Activated CD4-positive, alpha-beta T cell treated with anti-CD3 and anti-CD28 coated beads, Interleukin-2, amount 10 ng/mL, durations not matched to agents 24 days and 14 days (primary cell): Measurements from ENCODE around the gene SPATA21. TPM values are rescaled to one million over a fixed set of nuclear protein-coding genes. Genes with fewer than 3 reads are reported as not detected.

Experiments used
- DNase-seq: peaks from one replicate; pipeline ENCODE4 v3.0.0; 2022
- H3K27ac Mint-ChIP-seq: one replicate; pipeline ENCODE4 v1.8.0; 2022; ENCODE audit warnings: mild to moderate bottlenecking, mixed read lengths
- H3K27me3 Mint-ChIP-seq: one replicate; pipeline ENCODE4 v1.8.0; 2022; ENCODE audit warnings: mixed read lengths
- H3K36me3 Mint-ChIP-seq: one replicate; pipeline ENCODE4 v1.8.0; 2022; ENCODE audit warnings: low read depth, mild to moderate bottlenecking, mixed read lengths
- H3K4me1 Mint-ChIP-seq: one replicate; pipeline ENCODE4 v1.8.0; 2021; ENCODE audit warnings: mixed read lengths
- H3K4me3 Mint-ChIP-seq: one replicate; pipeline ENCODE4 v1.8.0; 2022; ENCODE audit warnings: mild to moderate bottlenecking, moderate library complexity, mixed read lengths
- H3K9me3 Mint-ChIP-seq: one replicate; pipeline ENCODE4 v1.8.0; 2021; ENCODE audit warnings: mixed read lengths
- intact Hi-C: fragments of 100-400 bp; cut with micrococcal nuclease; formaldehyde crosslinking; loops from one replicate; pipeline ENCODE4 v1.15.1; 2023
- total RNA-seq: library from RNA; stranded (reverse); gene quantifications from 2 replicates; pipeline ENCODE4 v1.2.3, GENCODE V29; 2022

Gene SPATA21
- total RNA-seq, 1 donor from 2014 or later = not detected

DNA sequence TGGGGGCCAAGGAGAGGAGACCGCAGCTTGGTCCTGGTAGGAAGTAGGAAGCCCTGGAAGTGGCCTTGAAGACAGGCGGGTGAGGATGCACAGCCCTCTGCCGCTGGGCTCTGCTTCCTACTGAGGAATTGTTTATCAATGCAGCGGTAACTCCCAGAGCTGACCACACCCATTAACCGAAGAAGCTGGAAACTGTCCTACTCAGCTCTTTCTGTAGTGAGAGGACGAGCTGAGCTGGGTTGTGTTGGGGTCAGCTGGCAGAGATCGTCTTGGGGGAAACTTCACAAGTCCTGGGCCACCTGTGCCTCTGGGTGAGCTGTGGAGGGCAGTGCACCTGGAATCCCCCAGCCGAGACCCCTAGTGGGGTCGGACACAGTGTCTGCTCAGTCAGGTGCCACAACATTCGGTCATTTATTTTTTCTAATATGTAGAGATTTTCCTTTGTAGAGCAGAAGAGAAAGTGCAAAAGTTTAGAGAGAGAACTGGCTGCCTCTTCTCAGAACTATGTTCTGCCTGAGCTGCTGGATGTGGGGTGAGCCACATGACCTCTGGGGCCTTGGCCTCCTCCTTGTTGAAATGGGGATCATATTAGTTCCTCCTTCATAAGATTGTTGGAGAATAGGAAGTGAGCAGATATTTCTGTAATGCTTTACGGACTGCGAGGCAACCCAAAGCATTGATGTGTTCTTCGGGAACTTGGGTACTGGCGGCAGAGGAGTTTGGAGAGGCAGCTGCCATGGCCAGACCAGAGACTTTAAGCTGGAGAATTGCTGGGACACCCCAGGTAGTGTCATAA lies 6.9 kb upstream of the SPATA21 start:
- Mint-ChIP-seq H3K4me3 (no peak overlapping the region), H3K36me3 (peaks cover 54% of the 10 kb centered on the region), H3K27ac (peak overlapping the region; percentile 61), H3K9me3 (no peaks in the 10 kb centered on the region), H3K27me3 (no peaks in the 10 kb centered on the region), H3K4me1 (peaks cover 26% of the 10 kb centered on the region)
- intact Hi-C loops = loop anchor here (5.0 kb wide), 1 partner anchor 53 kb away; no protein-coding TSS in a partner anchor
- no peak for DNase-seq

GRCh38 chr1:16442941-16443340 lies 5.7 kb upstream of the SPATA21 start:
- peaks cover 26% of the 10 kb centered on the region for H3K4me1 Mint-ChIP-seq
- no peaks in the 10 kb centered on the region for H3K9me3 Mint-ChIP-seq
- intact Hi-C loops = loop anchor here (5.0 kb wide), 1 partner anchor 54 kb away; no protein-coding TSS in a partner anchor
- peak overlapping the region; percentile 93 for H3K4me3 Mint-ChIP-seq
- H3K36me3 Mint-ChIP-seq = peaks cover 42% of the 10 kb centered on the region
- H3K27ac Mint-ChIP-seq = peak overlapping the region; percentile 65
- H3K27me3 Mint-ChIP-seq = no peaks in the 10 kb centered on the region
- DNase-seq = no peak

DNA sequence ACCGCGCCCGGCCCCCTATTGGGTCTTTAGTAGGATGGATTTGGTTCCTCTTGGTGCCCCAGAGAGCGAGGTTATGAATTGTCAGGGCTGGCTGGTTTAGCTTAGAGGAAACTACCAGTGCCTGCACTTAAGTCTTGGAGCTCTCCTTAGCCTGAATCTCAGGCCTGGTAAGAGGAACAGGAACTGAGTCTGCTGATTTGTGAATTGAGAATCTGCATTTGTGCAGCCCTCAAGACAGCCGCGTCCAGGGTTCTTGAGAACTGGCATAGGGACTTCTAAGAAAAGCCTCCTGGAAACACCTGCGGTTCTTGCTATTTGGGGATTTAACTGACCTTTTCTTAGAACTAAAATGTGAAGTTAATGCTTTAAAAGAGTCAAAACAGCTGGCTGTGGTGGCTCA lies 5.0 kb upstream of the SPATA21 start:
- Mint-ChIP-seq H3K27me3 (no peaks in the 10 kb centered on the region), H3K36me3 (peaks cover 36% of the 10 kb centered on the region), H3K9me3 (no peaks in the 10 kb centered on the region), H3K27ac (peak overlapping the region; percentile 37), H3K4me3 (peak overlapping the region; percentile 93), H3K4me1 (peaks cover 25% of the 10 kb centered on the region)
- intact Hi-C loops = loop anchor here (5.0 kb wide), 1 partner anchor 55 kb away; no protein-coding TSS in a partner anchor
- peak; percentile 64 for DNase-seq

DNA sequence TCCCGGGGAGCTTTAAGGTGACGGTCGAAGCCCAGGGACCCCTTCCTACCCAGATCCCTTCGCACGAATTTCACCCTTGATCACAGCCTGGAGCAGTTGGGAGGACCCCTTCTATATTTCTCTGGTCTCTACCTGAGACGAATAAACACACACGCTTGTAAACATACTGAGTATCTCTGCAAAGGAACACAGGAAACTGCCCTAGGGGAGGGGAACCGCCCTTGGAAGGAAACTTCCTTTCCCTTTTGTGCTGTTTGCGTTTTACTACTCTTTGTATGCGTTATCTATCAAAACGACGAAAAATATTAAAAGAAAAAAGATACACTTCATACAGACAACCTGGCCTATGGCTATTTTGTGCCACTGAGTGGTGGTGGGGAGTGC lies 4.0 kb upstream of the SPATA21 start:
- H3K4me3 Mint-ChIP-seq = peak overlapping the region; percentile 93
- no peak for DNase-seq
- peaks cover 32% of the 10 kb centered on the region for H3K36me3 Mint-ChIP-seq
- peaks cover 24% of the 10 kb centered on the region for H3K4me1 Mint-ChIP-seq
- H3K9me3 Mint-ChIP-seq = no peaks in the 10 kb centered on the region
- intact Hi-C loops = loop anchor here (2.0 to 5.0 kb wide), 2 partner anchors 56 to 74 kb away; partner anchors contain the start of gene SZRD1
- H3K27me3 Mint-ChIP-seq = no peaks in the 10 kb centered on the region
- H3K27ac Mint-ChIP-seq = peak overlapping the region; percentile 92

DNA sequence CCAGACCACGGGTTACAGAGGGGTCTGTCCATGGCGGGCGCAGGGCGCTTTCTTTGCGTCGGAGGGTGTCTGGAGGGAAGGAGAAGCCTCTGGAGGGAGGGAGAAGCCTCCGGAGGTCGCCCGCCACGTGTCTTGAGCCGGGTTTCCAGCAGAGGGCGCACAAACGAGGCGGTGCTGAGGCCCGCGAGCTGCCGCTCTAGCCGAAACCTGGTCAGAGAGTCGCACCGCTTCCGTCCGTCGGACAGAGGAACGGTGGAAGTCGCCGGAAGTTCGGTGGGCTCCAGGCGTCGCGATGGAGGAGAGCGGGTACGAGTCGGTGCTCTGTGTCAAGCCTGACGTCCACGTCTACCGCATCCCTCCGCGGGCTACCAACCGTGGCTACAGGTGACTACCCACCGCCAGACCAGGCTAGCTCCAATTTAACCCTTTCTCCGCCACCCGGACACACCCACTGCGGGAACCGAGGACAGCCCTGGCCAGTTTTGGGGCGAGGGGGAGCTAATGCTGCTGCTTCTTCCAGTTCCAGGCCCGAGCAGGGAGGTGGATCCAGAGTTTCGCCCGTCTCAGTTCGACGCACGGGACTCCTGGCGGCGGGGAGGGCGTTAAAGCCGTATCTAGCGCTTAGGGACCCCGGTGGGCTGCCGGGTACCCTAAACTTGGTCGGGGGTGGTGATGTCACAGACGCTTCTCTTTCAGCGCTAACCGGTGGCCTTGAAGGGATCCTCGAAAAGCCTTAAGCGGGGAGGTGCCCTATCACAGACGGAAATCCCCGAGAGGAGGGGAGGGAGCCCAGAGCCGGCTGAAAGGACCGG lies 3.5 kb upstream of the SPATA21 start, which contains the start of gene NECAP2:
Gene NECAP2, plus strand, starts transcription at position 255 of the 812 bp plus-strand sequence. Its CDS starts 38 bp downstream, at position 293.
- Mint-ChIP-seq H3K36me3 (peaks cover 28% of the 10 kb centered on the region), H3K27ac (peak within 1 kb of the TSS; percentile 92), H3K4me1 (peaks cover 24% of the 10 kb centered on the region), H3K9me3 (no peaks in the 10 kb centered on the region), H3K4me3 (peak within 1 kb of the TSS; percentile 93), H3K27me3 (no peaks in the 10 kb centered on the region)
- peak; percentile 99 for DNase-seq
- intact Hi-C loops = loop anchor here (1.0 to 5.0 kb wide), 4 partner anchors 19 to 88 kb away; partner anchors contain the start of genes FBXO42 and SZRD1

DNA sequence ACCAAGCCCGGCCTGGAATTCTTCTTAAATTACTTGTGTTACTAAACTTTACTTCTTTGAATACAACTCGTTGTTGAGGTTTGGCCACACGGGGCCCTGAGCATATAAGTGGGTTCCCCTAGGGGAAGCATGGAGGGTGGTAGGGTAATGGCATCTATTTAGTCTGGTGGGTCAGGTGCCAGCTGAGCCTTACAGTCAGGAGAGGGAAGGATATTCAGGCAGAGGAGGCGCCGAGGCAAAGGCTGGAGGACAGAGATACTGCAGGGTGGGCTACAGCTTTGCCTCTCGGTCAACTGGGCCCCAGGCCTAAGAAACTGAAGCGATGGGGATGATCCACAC lies 2.9 kb upstream of the SPATA21 start:
- H3K27ac Mint-ChIP-seq = peak overlapping the region; percentile 92
- peaks cover 24% of the 10 kb centered on the region for H3K4me1 Mint-ChIP-seq
- H3K9me3 Mint-ChIP-seq = no peaks in the 10 kb centered on the region
- peak overlapping the region; percentile 93 for H3K4me3 Mint-ChIP-seq
- DNase-seq = no peak
- intact Hi-C loops = loop anchor here (1.0 to 5.0 kb wide), 4 partner anchors 19 to 88 kb away; partner anchors contain the start of genes FBXO42 and SZRD1
- no peaks in the 10 kb centered on the region for H3K27me3 Mint-ChIP-seq
- H3K36me3 Mint-ChIP-seq = peaks cover 26% of the 10 kb centered on the region

GRCh38 chr1:16438924-16439323 lies 1.7 kb upstream of the SPATA21 start:
- Mint-ChIP-seq H3K27me3 (no peaks in the 10 kb centered on the region), H3K4me3 (no peak overlapping the region), H3K36me3 (peaks cover 16% of the 10 kb centered on the region), H3K9me3 (no peaks in the 10 kb centered on the region), H3K4me1 (peaks cover 21% of the 10 kb centered on the region), H3K27ac (peak overlapping the region; percentile 45)
- no peak for DNase-seq
- intact Hi-C loops = no loop called here

DNA sequence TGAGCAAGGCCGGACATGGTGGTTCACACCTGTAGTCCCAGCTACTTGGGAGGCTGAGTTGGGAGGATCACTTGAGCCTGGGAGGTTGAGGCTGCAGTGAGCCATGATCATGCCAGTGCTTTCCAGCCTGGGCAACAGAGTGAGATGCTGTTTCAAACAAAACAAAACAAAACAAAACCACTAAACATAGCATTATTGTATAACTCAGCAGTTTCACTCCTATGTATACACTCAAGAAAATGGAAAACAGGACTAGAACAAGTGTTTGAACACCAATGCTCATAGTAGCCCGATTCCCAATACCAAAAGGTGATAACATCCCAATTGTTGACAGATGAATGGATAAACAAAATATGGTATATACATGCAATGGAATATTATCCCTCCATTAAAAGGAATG lies 1.3 kb upstream of the SPATA21 start:
- Mint-ChIP-seq H3K9me3 (no peaks in the 10 kb centered on the region), H3K27me3 (no peaks in the 10 kb centered on the region), H3K4me1 (peaks cover 19% of the 10 kb centered on the region), H3K36me3 (peaks cover 12% of the 10 kb centered on the region), H3K4me3 (no peak overlapping the region), H3K27ac (no peak overlapping the region)
- intact Hi-C loops = no loop called here
- DNase-seq = no peak

DNA sequence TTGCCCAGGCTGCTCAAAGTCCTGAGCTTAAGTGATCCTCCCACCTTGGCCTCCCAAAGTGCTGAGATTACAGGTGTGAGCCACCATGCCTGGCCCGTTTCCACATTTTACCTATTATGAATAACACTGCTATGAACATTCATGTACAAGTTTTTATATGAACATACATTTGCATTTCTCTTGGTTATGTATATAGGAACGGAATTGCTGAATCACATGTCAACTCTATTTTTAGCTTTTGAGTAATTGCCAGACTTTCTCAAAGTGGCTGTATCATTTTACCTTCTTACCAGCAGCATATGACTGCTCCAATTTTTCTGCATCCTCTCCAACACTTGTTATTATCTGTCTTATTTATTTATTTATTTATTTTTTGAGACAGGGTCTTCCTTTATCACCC lies 2.7 kb downstream of the SPATA21 start:
- Mint-ChIP-seq H3K36me3 (no peaks in the 10 kb centered on the region), H3K4me1 (no peaks in the 10 kb centered on the region), H3K4me3 (no peak overlapping the region), H3K27ac (no peak overlapping the region), H3K9me3 (no peaks in the 10 kb centered on the region), H3K27me3 (peaks cover 4% of the 10 kb centered on the region)
- no peak for DNase-seq
- intact Hi-C loops = no loop called here

DNA sequence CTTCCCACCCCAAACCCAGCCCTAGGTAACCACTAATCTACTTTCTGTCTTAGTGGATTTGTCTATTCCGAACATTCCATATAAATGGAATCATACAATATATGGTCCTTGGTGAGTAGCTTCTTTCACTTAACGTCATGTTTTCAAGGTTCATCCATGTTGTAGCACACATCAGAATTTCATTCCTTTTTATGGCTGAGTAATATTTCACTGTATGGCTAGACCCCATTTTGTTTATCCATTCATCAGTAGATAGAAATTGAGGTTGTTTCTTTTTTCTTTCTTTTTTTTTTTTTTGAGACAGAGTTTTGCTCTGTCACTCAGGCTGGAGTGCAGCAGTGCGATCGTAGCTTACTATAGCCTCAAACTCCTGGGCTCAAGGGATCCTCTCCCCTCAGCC lies 3.2 kb downstream of the SPATA21 start:
- Mint-ChIP-seq H3K4me3 (no peak overlapping the region), H3K9me3 (no peaks in the 10 kb centered on the region), H3K27me3 (peaks cover 4% of the 10 kb centered on the region), H3K4me1 (no peaks in the 10 kb centered on the region), H3K27ac (no peak overlapping the region), H3K36me3 (no peaks in the 10 kb centered on the region)
- DNase-seq = no peak
- intact Hi-C loops = no loop called here

- H3K4me3 Mint-ChIP-seq = no peak overlapping the region
- H3K27me3 Mint-ChIP-seq = peaks cover 4% of the 10 kb centered on the region
- H3K27ac Mint-ChIP-seq = no peak overlapping the region
- no peak for DNase-seq
- intact Hi-C loops = no loop called here
- H3K4me1 Mint-ChIP-seq = no peaks in the 10 kb centered on the region
- H3K36me3 Mint-ChIP-seq = no peaks in the 10 kb centered on the region
- H3K9me3 Mint-ChIP-seq = no peaks in the 10 kb centered on the region
Measured at GRCh38 chr1:16433030-16433429, 4.2 kb downstream of the SPATA21 start.

DNA sequence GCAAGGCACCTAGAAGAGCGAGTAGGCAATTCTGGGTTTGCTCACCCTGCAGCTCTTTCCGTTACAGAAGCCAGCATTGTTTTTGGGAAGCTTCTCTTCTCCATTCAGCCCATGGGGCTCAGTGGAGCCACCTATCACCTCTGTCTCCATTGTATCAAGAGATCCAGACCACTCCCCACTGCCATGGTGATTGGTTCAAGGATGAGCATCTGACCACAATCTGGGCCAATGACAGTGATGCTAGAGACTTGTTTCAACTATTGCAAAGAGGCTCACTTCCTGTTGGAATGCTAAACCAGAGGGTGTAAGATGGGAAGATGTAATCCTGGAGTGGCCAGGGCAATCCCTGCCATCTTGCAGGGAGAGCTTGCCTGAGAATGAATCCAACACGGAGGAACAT lies 6.6 kb downstream of the SPATA21 start:
- intact Hi-C loops = no loop called here
- no peaks in the 10 kb centered on the region for H3K4me1 Mint-ChIP-seq
- no peak for DNase-seq
- H3K36me3 Mint-ChIP-seq = no peaks in the 10 kb centered on the region
- H3K4me3 Mint-ChIP-seq = no peak overlapping the region
- H3K27ac Mint-ChIP-seq = no peak overlapping the region
- H3K9me3 Mint-ChIP-seq = no peaks in the 10 kb centered on the region
- H3K27me3 Mint-ChIP-seq = peaks cover 4% of the 10 kb centered on the region

- Mint-ChIP-seq H3K9me3 (no peaks in the 10 kb centered on the region), H3K36me3 (no peaks in the 10 kb centered on the region), H3K4me1 (peaks cover 12% of the 10 kb centered on the region), H3K4me3 (no peak overlapping the region), H3K27ac (no peak overlapping the region), H3K27me3 (no peaks in the 10 kb centered on the region)
- no peak for DNase-seq
- intact Hi-C loops = no loop called here
Measured at GRCh38 chr1:16425125-16426025, 11.8 kb downstream of the SPATA21 start.
